GM19372 (cell line): ENCODE measurements around the gene PELI2.

ENCODE experiments used
- ATAC-seq: cut with Tn5 transposase; IDR thresholded peaks from one replicate; pipeline ENCODE4 v1.9.1; 2021; ENCODE audit warnings: mild to moderate bottlenecking, low read depth, moderate library complexity; ENCODE audit not compliant: unreplicated experiment

PELI2 gene

GRCh38 chr14:56224229-56224628 is 106.0 kb downstream of the PELI2 start:
- no peak for ATAC-seq

DNA sequence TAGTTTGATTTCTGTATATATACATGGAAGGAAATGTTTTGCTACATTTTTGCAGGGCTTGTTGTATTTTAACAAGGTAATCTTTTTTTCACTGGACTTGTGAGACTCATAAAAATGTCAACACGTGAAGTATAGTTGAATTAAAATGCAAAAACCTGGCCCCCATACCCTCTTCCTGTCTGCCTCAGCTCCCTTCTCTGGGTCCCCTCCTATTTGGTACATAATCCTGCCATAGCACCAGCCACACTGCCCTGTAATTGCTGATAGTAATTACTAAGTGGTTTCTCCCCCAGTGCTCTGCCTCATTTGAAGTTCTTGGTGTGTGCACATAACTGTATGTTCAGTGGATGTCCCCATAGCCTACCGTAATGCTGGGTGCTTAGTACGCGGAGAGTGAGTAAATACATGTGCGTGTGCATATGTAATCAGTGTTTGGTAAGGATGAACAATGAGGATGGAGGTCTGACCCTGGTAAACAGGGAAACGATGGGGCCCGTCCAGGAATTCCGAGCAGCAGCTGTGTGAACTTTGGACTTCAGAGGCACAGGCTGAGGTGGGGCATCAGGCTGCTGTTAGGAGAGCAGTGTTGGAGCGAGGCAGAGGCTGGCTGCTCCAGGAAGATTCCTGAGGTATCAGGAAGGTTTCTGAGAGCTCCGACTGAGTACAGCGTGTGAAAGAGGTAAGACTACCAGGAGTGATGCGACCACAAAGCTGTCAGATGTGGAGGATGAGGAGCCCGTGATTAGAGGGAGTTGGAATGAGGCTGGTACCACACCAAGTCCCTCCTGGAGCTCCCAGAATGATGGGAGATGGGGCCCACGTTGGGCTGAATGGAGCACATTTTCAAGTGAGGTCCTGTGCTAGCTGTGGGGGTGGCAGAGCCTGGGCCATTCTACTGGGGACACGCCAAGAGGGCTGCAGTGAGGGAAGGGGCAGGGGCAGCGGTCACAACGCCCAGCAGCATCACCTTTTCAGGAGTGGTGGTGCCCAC is 106.8 kb downstream of the PELI2 start:
- ATAC-seq = no peak

- no peak for ATAC-seq
Measured at GRCh38 chr14:56235388-56235787, 117.2 kb downstream of the PELI2 start.

- no peak for ATAC-seq
Measured at GRCh38 chr14:56237398-56237797, 119.2 kb downstream of the PELI2 start.

DNA sequence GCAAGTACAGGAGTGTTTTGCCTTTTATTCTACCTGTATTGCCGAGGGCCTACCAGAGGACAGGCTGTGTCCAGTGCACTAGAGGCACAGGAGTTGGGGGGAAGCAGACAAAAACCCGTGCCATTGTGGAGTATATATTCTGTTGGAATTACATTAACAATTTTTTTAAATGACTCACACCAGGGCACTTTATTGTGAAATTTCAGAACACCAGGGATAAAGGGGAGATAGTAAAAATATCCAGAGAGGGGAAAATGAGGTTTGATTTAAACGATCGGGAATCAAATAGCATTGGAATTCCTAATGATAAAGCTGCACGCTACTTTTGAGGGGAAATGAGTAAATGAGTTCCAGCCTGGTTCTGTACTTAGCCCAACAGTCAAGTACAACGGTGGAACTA is 123.2 kb downstream of the PELI2 start:
- ATAC-seq = no peak

- no peak for ATAC-seq
Measured at GRCh38 chr14:56243110-56243509, 124.9 kb downstream of the PELI2 start.

DNA sequence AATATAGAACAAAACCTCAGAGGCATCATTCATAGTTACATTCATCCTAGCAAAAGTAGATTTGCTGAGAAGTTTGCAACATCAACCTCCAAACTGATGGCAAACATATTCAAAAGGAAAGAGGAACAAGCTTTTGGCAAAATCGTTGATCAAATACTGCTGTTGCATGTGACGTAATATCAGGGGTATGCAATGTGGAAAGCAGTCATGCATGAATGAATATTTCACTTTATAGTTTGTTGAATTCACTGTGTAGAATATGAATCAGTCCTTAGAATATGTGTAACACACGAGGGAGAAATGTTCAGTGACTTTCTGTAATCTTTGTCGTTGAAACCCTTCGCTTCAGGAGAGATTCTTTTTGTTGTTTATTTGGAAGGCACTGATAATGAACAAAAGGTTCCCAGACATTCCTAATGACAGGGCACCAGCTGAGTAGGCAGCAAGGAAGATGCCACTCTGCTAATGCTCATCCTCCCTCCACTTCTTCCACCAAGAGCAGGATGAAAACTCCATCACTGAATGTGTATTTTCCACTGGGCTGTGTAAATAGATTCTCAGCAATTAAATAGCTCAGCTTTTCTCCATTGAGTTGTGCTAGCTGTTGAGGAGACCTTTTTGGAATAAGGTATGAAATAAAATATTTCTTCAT is 126.1 kb downstream of the PELI2 start:
- no peak for ATAC-seq

DNA sequence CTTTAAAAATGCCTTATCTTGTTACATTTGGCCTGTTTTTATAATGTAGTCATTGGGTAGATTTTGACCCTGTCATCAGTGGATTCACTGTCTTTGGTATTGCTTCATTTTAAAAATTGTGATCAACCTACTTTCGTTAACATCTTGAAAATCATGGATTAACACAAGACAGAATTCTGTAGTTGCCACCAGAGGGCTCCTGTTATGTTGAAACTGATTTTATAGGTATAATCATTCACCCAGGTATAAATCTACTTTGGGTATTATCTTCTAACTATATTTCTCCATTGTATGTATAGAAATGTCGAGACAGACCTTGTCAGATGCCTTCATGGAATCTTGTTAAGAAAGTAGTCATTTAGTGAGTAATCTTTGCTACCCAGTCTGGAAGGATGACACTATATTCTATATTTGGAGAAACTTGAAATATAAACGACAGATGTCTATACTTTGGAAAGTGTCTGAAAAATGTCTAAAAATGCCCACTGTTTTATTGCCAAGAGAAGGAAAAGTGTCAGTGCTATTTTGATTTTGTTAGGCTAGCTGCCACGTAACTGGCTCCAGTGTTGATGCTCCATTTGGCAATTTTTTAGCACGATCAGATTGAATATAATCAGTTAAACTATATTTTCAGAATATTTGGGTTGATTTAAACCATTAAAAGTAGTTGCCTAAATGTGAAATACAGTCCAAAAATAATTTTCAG is 129.4 kb downstream of the PELI2 start:
- ATAC-seq = no peak

DNA sequence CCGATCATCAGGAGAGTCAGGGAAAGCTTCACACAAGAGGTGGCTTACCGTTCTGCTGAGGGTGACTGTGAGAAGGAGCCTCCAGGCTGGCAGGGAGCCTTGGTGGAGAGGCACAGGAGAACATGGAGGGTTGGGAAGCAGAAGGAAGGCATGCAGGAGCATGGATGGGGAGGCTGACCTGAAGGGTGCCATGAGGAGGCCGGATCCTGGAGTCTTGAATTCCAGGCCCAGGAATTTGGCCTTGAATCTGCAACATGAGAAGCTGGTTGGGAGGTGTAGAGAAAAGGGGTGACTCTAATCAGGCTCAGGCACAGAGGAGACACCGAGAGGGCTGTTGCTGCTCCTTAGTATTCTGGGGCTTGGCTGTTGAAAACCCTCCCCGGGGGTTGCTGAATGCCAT is 130.2 kb downstream of the PELI2 start:
- no peak for ATAC-seq

DNA sequence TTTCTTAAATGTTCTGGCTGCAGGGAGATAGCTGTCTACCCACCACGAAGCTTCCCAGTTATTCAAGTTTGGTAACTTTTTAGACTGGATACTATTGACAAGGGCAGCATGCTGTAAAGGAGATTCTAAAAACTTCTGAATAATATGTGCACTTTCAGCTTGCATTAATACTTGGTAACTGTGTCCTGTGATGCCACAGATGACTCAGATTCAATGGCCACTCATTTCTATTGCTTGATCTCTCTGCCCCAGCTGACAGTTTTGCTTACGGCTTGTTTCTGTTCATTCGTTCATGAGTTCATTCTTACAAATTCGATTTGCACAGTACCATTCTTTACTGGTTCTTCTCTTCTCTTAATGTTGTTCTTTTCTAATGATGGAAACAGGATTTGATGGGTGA is 142.8 kb downstream of the PELI2 start:
- no peak for ATAC-seq

- no peak for ATAC-seq
Measured at GRCh38 chr14:56262530-56262929, 144.3 kb downstream of the PELI2 start.

- ATAC-seq = no peak
Measured at GRCh38 chr14:56268039-56268438, 149.8 kb downstream of the PELI2 start.

DNA sequence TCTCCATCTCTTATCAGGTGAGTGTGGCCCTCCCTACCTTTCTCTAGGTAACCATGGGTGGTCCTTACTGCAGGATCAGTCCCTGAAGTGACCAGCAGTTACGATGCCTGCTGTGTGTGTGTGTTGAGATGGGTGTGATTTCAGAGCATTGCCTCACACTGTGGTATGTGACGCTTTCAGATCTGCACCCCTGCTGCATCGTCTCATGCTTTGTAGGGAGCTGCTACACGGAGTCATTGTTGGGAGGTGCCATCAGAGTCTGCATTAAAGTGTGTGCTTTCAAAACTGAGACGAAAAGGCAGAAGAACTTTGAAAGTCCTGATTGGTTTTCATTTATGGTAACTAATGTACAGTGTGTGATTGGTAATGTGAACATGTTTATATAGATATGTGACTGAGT is 150.5 kb downstream of the PELI2 start:
- no peak for ATAC-seq

DNA sequence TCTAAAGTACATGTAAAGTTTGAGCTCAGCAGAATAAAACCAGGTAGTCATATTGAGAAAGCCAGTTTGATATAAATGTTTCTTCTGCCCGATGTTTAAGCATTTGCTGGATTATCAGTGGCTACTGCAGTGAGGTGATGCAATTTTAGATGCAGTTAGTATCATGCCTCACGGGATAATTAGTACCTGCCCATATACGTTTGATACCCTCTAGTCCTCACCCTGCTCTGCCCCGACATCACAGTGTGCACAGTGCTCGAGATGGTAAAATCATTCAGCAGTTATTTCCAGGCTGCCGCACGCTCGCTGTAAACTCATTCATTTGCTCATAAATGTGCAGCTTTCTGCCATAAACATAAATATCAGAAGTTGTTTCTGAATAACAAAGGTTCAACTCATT is 152.7 kb downstream of the PELI2 start:
- no peak for ATAC-seq

DNA sequence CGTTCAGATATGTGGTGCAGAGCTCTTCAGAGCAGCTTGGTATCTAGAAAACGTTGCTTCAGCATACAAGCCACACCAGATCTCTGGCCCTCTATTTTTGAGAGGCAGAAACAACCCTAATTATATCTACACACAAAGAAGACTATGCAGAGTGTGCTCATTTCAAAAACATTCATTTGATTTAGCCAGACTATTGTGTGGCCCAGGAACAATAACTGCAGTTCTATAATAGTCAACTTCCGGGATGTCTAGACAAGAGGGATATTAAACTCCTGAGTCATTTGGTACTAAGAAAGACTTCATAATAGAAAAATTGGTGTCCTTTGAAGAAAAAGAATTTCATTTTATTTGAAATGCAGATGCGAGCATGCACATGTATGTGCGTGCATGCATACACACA is 153.8 kb downstream of the PELI2 start:
- ATAC-seq = no peak

DNA sequence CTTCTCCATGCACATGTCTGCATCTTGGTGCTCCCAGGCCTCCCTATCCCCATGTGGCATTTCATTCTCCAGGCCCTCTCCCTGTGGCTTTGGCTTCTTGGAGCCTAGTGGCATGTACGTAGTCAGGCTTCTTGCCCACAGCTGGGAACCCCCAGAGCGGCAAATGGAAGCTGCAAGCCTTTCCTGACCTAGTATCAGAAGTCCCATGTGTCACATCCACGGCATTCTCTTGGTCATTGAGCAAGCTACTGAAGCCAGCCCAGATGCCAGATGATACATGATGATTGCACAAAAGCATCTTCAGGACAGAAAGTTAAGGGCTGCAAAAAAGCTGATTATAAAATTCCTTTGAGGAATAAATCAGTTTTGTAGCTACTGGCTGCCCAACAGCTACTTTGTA is 154.9 kb downstream of the PELI2 start:
- ATAC-seq = no peak

- ATAC-seq = no peak
Measured at GRCh38 chr14:56273951-56274350, 155.7 kb downstream of the PELI2 start.

DNA sequence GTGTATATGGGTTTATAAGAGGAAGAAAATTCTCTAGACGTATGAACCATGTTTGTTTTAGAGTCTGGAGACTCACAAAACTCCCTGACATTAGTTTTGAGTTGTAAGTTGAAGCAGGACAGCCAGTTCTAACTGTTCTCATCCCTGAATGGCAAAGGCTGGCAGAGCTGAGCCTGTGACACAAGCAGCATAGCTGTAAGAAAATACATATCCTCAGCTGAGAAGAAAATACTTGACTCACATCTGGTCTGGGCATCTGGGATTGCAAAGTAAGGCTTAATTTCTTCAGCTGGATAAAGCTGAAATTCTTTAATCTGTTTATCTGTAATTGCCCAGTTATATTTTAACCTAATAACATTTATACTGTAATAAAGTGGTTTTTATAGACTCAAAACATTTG is 156.3 kb downstream of the PELI2 start:
- no peak for ATAC-seq

GRCh38 chr14:56276108-56276507 is 157.9 kb downstream of the PELI2 start:
- no peak for ATAC-seq

GRCh38 chr14:56278383-56278782 is 160.2 kb downstream of the PELI2 start:
- no peak for ATAC-seq

DNA sequence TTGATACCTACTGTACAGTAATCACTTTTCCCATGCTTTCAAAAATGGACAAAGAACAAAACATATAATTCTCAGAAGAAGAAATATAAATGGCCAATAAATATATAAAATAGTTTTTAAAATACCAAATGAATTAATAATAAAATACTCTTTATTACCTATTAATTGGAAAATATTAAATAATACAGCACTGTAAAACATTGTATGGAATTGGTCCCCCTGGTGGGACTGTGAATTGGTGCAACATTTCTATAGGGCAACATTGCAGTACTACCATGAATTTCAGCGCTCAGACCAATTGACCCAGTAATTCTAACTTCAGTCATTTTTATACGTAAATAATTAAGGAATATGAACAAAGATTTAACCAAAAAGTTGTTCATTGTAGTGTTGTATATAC is 162.6 kb downstream of the PELI2 start:
- no peak for ATAC-seq
